Forelimb muscle (tissue), 1 donor: ENCODE measurements around the gene SEC31B. TPM values are rescaled to one million over a fixed set of nuclear protein-coding genes. Genes with fewer than 3 reads are reported as not detected.

Experiments
- DNase-seq: peaks from one replicate; pipeline ENCODE4 v3.0.0-alpha.2; 2013; ENCODE audit warnings: low read depth
- polyA plus RNA-seq: library from polyadenylated mRNA; unstranded; fragments of 120-200 nt; gene quantifications from one replicate; pipeline ENCODE4 v1.2.1, GENCODE V29; 2013; ENCODE audit not compliant: insufficient read length

SEC31B gene
- polyA plus RNA-seq, 1 donor, result 10.8 TPM

GRCh38 chr10:100490531-100490930 is 29.1 kb downstream of the SEC31B start:
- no peak for DNase-seq

- no peak for DNase-seq
These were observed 30.3 kb downstream of the SEC31B start for GRCh38 chr10:100489396-100489795.

- no peak for DNase-seq
These were observed 32.1 kb downstream of the SEC31B start for GRCh38 chr10:100487529-100487928.

- DNase-seq, result no peak
These were observed 33.7 kb downstream of the SEC31B start for GRCh38 chr10:100485801-100486495.

GRCh38 chr10:100485366-100485765 is 34.3 kb downstream of the SEC31B start:
- DNase-seq, result no peak

GRCh38 chr10:100483876-100484666 is 35.6 kb downstream of the SEC31B start:
- no peak for DNase-seq

GRCh38 chr10:100482834-100483185 is 36.9 kb downstream of the SEC31B start:
- no peak for DNase-seq

GRCh38 chr10:100482181-100482833 is 37.4 kb downstream of the SEC31B start:
- peak; percentile 28 for DNase-seq

- DNase-seq, result peak; percentile 61
These were observed 38.1 kb downstream of the SEC31B start for GRCh38 chr10:100481462-100482081.

- DNase-seq, result no peak
These were observed 39.7 kb downstream of the SEC31B start for GRCh38 chr10:100480002-100480401.

- no peak for DNase-seq
These were observed 40.6 kb downstream of the SEC31B start for GRCh38 chr10:100479037-100479436.

- DNase-seq, result no peak
These were observed 41.7 kb downstream of the SEC31B start for GRCh38 chr10:100477970-100478369.

GRCh38 chr10:100470367-100470766 is 49.3 kb downstream of the SEC31B start:
- DNase-seq, result no peak

GRCh38 chr10:100469756-100470155 is 49.9 kb downstream of the SEC31B start:
- DNase-seq, result no peak

GRCh38 chr10:100468978-100469377 is 50.7 kb downstream of the SEC31B start:
- no peak for DNase-seq

- no peak for DNase-seq
These were observed 51.3 kb downstream of the SEC31B start for GRCh38 chr10:100468322-100468721.

- no peak for DNase-seq
These were observed 57.0 kb downstream of the SEC31B start, which contains the start of gene WNT8B for GRCh38 chr10:100462709-100463108. Gene WNT8B (plus strand): TSS chr10:100463009. CDS start chr10:100463169, 160 bp downstream.

- DNase-seq, result no peak
These were observed 70.7 kb downstream of the SEC31B start for GRCh38 chr10:100448951-100449350.

GRCh38 chr10:100447663-100448062 is 72.0 kb downstream of the SEC31B start:
- DNase-seq, result no peak

GRCh38 chr10:100446130-100446761 is 73.4 kb downstream of the SEC31B start:
- no peak for DNase-seq

- DNase-seq, result no peak
These were observed 77.1 kb downstream of the SEC31B start for GRCh38 chr10:100442548-100442947.
